NCI-H1092 treated with DMSO at 0.1 percent for 48 hours (cell line): ENCODE results near the gene ACTL8.

Experiments used
- DNase-seq: peaks from one replicate; lab custom pipeline; 2025; lab: John Stamatoyannopoulos, UW

The ACTL8 gene

GRCh38 chr1:17845583-17845982 lies 90.5 kb downstream of the ACTL8 start:
- DNase-seq: no peak

GRCh38 chr1:17846341-17846740 lies 91.2 kb downstream of the ACTL8 start:
- no peak for DNase-seq

GRCh38 chr1:17847111-17847510 lies 92.0 kb downstream of the ACTL8 start:
- no peak for DNase-seq

- peak; percentile 19 for DNase-seq
Observed at GRCh38 chr1:17849216-17849615, 94.1 kb downstream of the ACTL8 start.

GRCh38 chr1:17851056-17851455 lies 95.9 kb downstream of the ACTL8 start:
- no peak for DNase-seq

- peak; percentile 44 for DNase-seq
Observed at GRCh38 chr1:17852383-17852782, 97.2 kb downstream of the ACTL8 start.

- DNase-seq: no peak
Observed at GRCh38 chr1:17853241-17853935, 98.3 kb downstream of the ACTL8 start.

GRCh38 chr1:17856496-17857108 lies 101.5 kb downstream of the ACTL8 start:
- no peak for DNase-seq

GRCh38 chr1:17857109-17857499 lies 102.0 kb downstream of the ACTL8 start:
- DNase-seq: no peak

- DNase-seq: no peak
Observed at GRCh38 chr1:17857996-17858395, 102.9 kb downstream of the ACTL8 start.

GRCh38 chr1:17860812-17861211 lies 105.7 kb downstream of the ACTL8 start:
- no peak for DNase-seq

GRCh38 chr1:17861685-17862084 lies 106.6 kb downstream of the ACTL8 start:
- peak; percentile 36 for DNase-seq

- DNase-seq: no peak
Observed at GRCh38 chr1:17862121-17862520, 107.0 kb downstream of the ACTL8 start.

GRCh38 chr1:17865912-17866739 lies 111.0 kb downstream of the ACTL8 start:
- no peak for DNase-seq

- no peak for DNase-seq
Observed at GRCh38 chr1:17866740-17867029, 111.6 kb downstream of the ACTL8 start.

GRCh38 chr1:17867470-17867869 lies 112.3 kb downstream of the ACTL8 start:
- DNase-seq: no peak

GRCh38 chr1:17869815-17870214 lies 114.7 kb downstream of the ACTL8 start:
- DNase-seq: no peak

- no peak for DNase-seq
Observed at GRCh38 chr1:17870679-17871078, 115.5 kb downstream of the ACTL8 start.

- DNase-seq: no peak
Observed at GRCh38 chr1:17873007-17873675, 118.0 kb downstream of the ACTL8 start.

- DNase-seq: no peak
Observed at GRCh38 chr1:17874231-17874630, 119.1 kb downstream of the ACTL8 start.

GRCh38 chr1:17874710-17875109 lies 119.6 kb downstream of the ACTL8 start:
- DNase-seq: no peak

GRCh38 chr1:17875171-17875881 lies 120.2 kb downstream of the ACTL8 start:
- DNase-seq: no peak
